ENCODE results near the gene AATK. TPM values are rescaled to one million over a fixed set of nuclear protein-coding genes. Genes with fewer than 3 reads are reported as not detected.
"Not testable (repeated sequence)": the region's sequence is repeated elsewhere in the genome, so short reads cannot be mapped to it uniquely, and the experiment has no call there.

The AATK gene
- total RNA-seq, 1 donor from 2014 or later = 7.7 TPM

DNA sequence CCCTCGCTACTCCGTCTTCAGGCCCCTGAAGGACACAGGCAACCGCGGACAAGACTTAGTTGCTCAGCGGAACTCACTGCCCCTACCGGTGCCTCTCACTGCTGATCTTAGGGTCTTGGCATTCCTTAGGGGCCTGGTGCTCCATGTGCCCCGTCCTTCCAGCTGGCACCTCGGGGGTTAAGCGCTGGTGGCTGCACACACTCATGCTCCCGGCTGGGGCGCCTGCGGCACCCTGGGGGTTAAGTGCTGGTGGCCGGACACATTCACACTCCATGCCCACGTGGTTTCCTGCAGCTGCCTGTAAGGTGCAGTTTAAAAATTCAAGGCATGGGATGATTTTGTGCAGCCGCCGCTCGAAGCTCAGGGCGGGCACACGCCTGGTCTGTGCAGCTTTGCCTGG is 86.0 kb downstream of the AATK start:
- no peak for DNase-seq (ENCODE audit: low spot score)
- Mint-ChIP-seq H3K27ac (ENCODE audit: unreplicated experiment) (no peak overlapping the region), H3K36me3 (ENCODE audit: low read depth, unreplicated experiment) (no peaks in the 10 kb centered on the region)

DNA sequence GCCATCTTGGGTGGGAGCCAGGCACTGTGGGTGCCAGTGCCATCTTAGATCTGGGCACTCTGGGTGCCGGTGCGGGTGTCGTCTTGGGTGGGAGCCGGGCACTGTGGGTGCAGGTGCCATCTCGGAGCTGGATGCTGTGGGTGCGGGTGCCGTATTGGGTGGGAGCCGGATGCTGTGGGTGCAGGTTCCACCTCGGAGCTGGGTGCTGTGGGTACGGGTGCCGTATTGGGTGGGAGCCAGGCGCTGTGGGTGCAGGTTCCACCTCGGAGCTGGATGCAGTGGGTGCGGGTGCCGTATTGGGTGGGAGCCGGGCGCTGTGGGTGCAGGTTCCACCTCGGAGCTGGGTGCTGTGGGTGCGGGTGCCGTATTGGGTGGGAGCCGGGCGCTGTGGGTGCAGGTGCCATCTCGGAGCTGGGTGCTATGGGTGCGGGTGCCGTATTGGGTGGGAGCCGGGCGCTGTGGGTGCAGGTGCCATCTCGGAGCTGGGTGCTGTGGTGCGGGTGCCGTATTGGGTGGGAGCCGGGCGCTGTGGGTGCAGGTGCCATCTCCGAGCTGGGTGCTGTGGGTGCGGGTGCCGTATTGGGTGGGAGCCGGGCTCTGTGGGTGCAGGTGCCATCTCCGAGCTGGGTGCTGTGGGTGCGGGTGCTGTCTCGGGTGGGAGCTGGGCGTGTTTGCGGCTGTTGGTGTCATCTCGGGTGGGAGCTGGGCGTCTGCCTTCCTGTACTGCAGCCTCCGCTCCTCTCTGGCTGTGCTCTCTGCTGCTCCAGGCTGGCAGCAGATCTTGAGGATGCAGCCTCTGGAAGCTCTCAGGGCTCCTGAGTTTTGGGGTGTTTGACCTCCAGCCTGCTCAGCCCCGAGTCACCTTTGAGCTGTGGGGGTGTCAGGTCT is 87.8 kb downstream of the AATK start:
- H3K27ac Mint-ChIP-seq (ENCODE audit: unreplicated experiment); H3K4me1 Mint-ChIP-seq (ENCODE audit: unreplicated experiment); H3K9me3 Mint-ChIP-seq (ENCODE audit: unreplicated experiment); H3K4me3 Mint-ChIP-seq (ENCODE audit: unreplicated experiment); DNase-seq (ENCODE audit: low spot score): not testable (repeated sequence)
- Mint-ChIP-seq H3K27me3 (ENCODE audit: unreplicated experiment) (peaks cover 16% of the 10 kb centered on the region), H3K36me3 (ENCODE audit: low read depth, unreplicated experiment) (peaks cover 11% of the 10 kb centered on the region)

More for the DNA sequence above, 86.0 kb downstream of the AATK start:
- H3K4me3 Mint-ChIP-seq (ENCODE audit: unreplicated experiment) = no peak overlapping the region
- TF ChIP-seq, protein P1, sequence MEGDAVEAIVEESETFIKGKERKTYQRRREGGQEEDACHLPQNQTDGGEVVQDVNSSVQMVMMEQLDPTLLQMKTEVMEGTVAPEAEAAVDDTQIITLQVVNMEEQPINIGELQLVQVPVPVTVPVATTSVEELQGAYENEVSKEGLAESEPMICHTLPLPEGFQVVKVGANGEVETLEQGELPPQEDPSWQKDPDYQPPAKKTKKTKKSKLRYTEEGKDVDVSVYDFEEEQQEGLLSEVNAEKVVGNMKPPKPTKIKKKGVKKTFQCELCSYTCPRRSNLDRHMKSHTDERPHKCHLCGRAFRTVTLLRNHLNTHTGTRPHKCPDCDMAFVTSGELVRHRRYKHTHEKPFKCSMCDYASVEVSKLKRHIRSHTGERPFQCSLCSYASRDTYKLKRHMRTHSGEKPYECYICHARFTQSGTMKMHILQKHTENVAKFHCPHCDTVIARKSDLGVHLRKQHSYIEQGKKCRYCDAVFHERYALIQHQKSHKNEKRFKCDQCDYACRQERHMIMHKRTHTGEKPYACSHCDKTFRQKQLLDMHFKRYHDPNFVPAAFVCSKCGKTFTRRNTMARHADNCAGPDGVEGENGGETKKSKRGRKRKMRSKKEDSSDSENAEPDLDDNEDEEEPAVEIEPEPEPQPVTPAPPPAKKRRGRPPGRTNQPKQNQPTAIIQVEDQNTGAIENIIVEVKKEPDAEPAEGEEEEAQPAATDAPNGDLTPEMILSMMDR (IDR thresholded peaks at IDR 0.05; ENCODE audit: unreplicated experiment) = no peak
- no peaks in the 10 kb centered on the region for H3K9me3 Mint-ChIP-seq (ENCODE audit: unreplicated experiment)
- H3K27me3 Mint-ChIP-seq (ENCODE audit: unreplicated experiment) = peaks cover 14% of the 10 kb centered on the region
- H3K4me1 Mint-ChIP-seq (ENCODE audit: unreplicated experiment) = no peaks in the 10 kb centered on the region

DNA sequence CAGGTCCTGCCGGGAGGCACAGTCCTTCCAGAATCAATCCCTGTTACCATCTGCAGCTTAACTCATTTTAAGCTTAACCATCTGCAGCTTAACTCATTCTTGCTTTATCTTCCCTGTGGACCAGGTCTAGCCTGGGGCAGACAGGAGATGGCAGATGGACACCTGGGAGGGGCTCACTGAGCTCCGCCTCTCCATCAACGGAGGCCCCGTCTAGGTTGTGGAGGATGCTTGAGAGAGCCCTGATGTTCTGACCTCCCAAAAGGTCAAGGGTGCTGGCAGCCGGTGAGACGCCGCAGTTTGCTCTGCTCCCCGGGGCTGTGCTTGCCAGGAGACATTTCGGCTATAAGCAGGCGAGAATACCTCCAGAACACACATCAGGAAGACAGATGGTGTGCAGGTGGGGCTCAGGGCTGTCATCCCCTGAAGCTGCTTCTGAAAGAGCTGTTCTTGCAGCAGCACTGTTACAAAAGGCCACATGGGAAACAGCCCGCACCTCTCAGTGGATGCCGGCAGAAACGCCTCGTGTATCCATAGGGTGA is 89.8 kb downstream of the AATK start:
- H3K4me1 Mint-ChIP-seq (ENCODE audit: unreplicated experiment) = peaks cover 11% of the 10 kb centered on the region
- no peak overlapping the region for H3K4me3 Mint-ChIP-seq (ENCODE audit: unreplicated experiment)
- peaks cover 19% of the 10 kb centered on the region for H3K36me3 Mint-ChIP-seq (ENCODE audit: low read depth, unreplicated experiment)
- DNase-seq (ENCODE audit: low spot score) = no peak
- no peak overlapping the region for H3K27ac Mint-ChIP-seq (ENCODE audit: unreplicated experiment)
- H3K27me3 Mint-ChIP-seq (ENCODE audit: unreplicated experiment) = peaks cover 16% of the 10 kb centered on the region
- H3K9me3 Mint-ChIP-seq (ENCODE audit: unreplicated experiment) = no peaks in the 10 kb centered on the region
- TF ChIP-seq, protein P1 (IDR thresholded peaks at IDR 0.05; ENCODE audit: unreplicated experiment) = no peak

DNA sequence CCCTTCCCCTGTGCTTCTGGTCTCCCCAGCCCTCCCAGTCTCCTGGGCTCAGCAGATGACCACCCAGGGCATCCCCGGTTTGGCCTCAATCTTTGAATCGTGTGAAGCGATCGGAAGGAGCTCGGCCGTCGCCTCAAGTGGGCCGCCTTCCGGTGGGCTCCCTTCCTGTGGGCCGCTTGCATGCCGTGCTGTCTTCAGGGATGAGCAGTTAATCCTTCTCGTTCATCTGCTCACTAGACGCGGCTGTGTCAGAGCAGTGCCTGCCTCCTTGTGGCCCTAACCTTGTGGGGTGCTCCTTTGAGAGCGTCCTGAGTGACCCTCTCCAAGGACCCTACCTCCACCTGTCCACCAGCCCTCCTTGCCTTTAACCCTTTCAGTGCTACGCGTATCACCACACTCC is 90.7 kb downstream of the AATK start:
- Mint-ChIP-seq H3K36me3 (ENCODE audit: low read depth, unreplicated experiment) (peaks cover 19% of the 10 kb centered on the region), H3K9me3 (ENCODE audit: unreplicated experiment) (no peaks in the 10 kb centered on the region), H3K27ac (ENCODE audit: unreplicated experiment) (no peak overlapping the region), H3K4me3 (ENCODE audit: unreplicated experiment) (no peak overlapping the region), H3K4me1 (ENCODE audit: unreplicated experiment) (peaks cover 11% of the 10 kb centered on the region), H3K27me3 (ENCODE audit: unreplicated experiment) (peaks cover 16% of the 10 kb centered on the region)
- TF ChIP-seq, protein P1 (IDR thresholded peaks at IDR 0.05; ENCODE audit: unreplicated experiment) = no peak
- no peak for DNase-seq (ENCODE audit: low spot score)

DNA sequence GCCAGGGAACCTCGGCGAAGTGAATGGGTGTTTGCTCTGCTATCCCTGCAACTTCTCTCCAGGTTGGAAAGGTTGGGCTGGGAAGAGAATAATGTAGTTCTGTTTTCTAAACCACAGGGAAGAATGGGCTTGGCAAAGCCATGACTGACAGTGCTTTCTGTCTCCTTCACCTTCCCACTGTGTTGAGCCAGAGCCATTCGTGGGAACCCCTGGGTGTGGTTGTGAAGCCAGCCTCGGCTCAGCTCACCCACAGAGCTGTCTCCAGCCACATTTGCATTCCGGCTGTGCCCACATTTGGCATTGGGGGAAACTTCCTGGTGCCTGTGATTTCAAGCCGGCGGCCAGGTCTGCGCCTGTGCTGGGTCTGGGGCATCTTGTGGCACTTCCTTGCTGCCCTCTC is 91.1 kb downstream of the AATK start:
- Mint-ChIP-seq H3K4me1 (ENCODE audit: unreplicated experiment) (peaks cover 11% of the 10 kb centered on the region), H3K4me3 (ENCODE audit: unreplicated experiment) (peak overlapping the region; percentile 37), H3K27ac (ENCODE audit: unreplicated experiment) (peak overlapping the region; percentile 38), H3K27me3 (ENCODE audit: unreplicated experiment) (peaks cover 21% of the 10 kb centered on the region), H3K9me3 (ENCODE audit: unreplicated experiment) (no peaks in the 10 kb centered on the region), H3K36me3 (ENCODE audit: low read depth, unreplicated experiment) (peaks cover 20% of the 10 kb centered on the region)
- TF ChIP-seq, protein P1 (IDR thresholded peaks at IDR 0.05; ENCODE audit: unreplicated experiment) = no peak
- no peak for DNase-seq (ENCODE audit: low spot score)
